ENCODE results near the gene LRRC37A2. TPM values are rescaled to one million over a fixed set of nuclear protein-coding genes. Genes with fewer than 3 reads are reported as not detected.
"Not testable (repeated sequence)": the region's sequence is repeated elsewhere in the genome, so short reads cannot be mapped to it uniquely, and the experiment has no call there.

The LRRC37A2 gene
- polyA plus RNA-seq, 1 donor from 2014 or later = 21.4 TPM

DNA sequence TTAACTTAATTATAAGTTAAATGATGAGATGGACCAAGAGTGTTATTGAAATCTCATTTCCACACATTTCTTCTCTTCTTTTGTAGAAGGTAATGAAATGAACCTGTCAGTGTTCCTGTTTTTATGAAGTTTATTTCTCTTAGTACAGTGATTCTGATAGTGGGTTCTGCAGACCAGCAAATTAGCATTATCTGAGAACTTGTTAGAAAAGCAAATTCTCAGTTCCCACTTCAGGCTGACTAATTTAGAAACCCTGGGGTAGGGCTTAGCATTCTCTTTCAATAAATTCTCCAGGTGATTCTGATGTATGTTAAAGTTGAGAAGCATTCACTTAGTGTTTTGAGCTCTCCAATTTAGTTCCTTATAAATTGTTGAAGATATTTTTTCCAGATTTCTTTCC lies 90.9 kb downstream of the LRRC37A2 start:
- H3K9me2 ChIP-seq (ENCODE audit: insufficient read depth, low read length); H3K9ac ChIP-seq (ENCODE audit: low read length); H3K27ac ChIP-seq (ENCODE audit: low read length); H3F3A ChIP-seq (ENCODE audit: insufficient read depth, low read length, poor library complexity, severe bottlenecking); H2AFZ ChIP-seq (ENCODE audit: low read depth, low read length); H3K4me2 ChIP-seq (ENCODE audit: low read length); H3K27me3 ChIP-seq (ENCODE audit: insufficient read depth, low read depth, low read length); H4K20me1 ChIP-seq (ENCODE audit: insufficient read depth); H3K36me3 ChIP-seq (ENCODE audit: insufficient read depth, low read length); H3K79me2 ChIP-seq (replicated peaks; ENCODE audit: insufficient read depth, low read length); H3K4me3 ChIP-seq (ENCODE audit: low read length); H3K9me3 ChIP-seq (ENCODE audit: low read length): not testable (repeated sequence)

Small RNAs within 50 kb of the gene (small RNA-seq; reads per million reads assigned to genes)
- gene RN7SL199P = 0 reads per million in 3 experiments

Other genes with a start within 250 kb of the LRRC37A2 start
- gene LRRC37A, start 217.3 kb upstream of the LRRC37A2 start, polyA plus RNA-seq = 3.0 and 5.0 TPM in 2 replicates
- gene ARL17B, start 150.7 kb upstream of the LRRC37A2 start, polyA plus RNA-seq = 24.2 and 28.2 TPM in 2 replicates
- gene ARL17A, start 67.2 kb downstream of the LRRC37A2 start, polyA plus RNA-seq = 6.0 and 14.3 TPM in 2 replicates
- 92.5 and 98.6 TPM in 2 replicates for gene NSF, start 78.2 kb downstream of the LRRC37A2 start, polyA plus RNA-seq

Measured in neural cell (in vitro differentiated cells).